Measurements from ENCODE around the gene SRRM2. TPM values are rescaled to one million over a fixed set of nuclear protein-coding genes. Genes with fewer than 3 reads are reported as not detected.

Gene SRRM2
- total RNA-seq, 2 donors from 2014 or later, result 843 to 876 TPM

- no peak overlapping the region for H3K4me3 ChIP-seq (ENCODE audit: low read length)
- Mint-ChIP-seq H3K4me3 (no peak overlapping the region), H3K4me1 (peaks cover 2% of the 10 kb centered on the region), H3K27ac (no peak overlapping the region), H3K9me3 (no peaks in the 10 kb centered on the region), H3K27me3 (ENCODE audit: insufficient read depth) (peaks cover 25% of the 10 kb centered on the region), H3K36me3 (ENCODE audit: low read depth) (no peaks in the 10 kb centered on the region)
- H3K9me3 ChIP-seq (ENCODE audit: control insufficient read depth, low read length), result no peaks in the 10 kb centered on the region
- H3K27ac ChIP-seq (ENCODE audit: low read depth, low read length), result no peak overlapping the region
- H3K9ac ChIP-seq (ENCODE audit: extremely low read depth, low read length, poor library complexity, severe bottlenecking), result no peak overlapping the region
- TF ChIP-seq, protein P1, sequence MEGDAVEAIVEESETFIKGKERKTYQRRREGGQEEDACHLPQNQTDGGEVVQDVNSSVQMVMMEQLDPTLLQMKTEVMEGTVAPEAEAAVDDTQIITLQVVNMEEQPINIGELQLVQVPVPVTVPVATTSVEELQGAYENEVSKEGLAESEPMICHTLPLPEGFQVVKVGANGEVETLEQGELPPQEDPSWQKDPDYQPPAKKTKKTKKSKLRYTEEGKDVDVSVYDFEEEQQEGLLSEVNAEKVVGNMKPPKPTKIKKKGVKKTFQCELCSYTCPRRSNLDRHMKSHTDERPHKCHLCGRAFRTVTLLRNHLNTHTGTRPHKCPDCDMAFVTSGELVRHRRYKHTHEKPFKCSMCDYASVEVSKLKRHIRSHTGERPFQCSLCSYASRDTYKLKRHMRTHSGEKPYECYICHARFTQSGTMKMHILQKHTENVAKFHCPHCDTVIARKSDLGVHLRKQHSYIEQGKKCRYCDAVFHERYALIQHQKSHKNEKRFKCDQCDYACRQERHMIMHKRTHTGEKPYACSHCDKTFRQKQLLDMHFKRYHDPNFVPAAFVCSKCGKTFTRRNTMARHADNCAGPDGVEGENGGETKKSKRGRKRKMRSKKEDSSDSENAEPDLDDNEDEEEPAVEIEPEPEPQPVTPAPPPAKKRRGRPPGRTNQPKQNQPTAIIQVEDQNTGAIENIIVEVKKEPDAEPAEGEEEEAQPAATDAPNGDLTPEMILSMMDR (conservative IDR thresholded peaks at IDR 0.05), result no peak
- 61 to 67% methylated on average over 6 to 7 of the region's 7 CpGs for WGBS, 2 experiments (ENCODE audit: insufficient coverage in 1 of 2, insufficient read length in 1 of 2)
- H3K36me3 ChIP-seq (ENCODE audit: control insufficient read depth, insufficient read depth, low read length), result no peaks in the 10 kb centered on the region
- H3K4me1 ChIP-seq (ENCODE audit: control insufficient read depth, insufficient read depth, low read length), result peaks cover 5% of the 10 kb centered on the region
- no peak for DNase-seq
- peaks cover 28% of the 10 kb centered on the region for H3K27me3 ChIP-seq (ENCODE audit: control insufficient read depth, insufficient read depth, low read length, poor library complexity, severe bottlenecking)
These were observed 35.5 kb downstream of the SRRM2 start for GRCh38 chr16:2787961-2788360.

DNA sequence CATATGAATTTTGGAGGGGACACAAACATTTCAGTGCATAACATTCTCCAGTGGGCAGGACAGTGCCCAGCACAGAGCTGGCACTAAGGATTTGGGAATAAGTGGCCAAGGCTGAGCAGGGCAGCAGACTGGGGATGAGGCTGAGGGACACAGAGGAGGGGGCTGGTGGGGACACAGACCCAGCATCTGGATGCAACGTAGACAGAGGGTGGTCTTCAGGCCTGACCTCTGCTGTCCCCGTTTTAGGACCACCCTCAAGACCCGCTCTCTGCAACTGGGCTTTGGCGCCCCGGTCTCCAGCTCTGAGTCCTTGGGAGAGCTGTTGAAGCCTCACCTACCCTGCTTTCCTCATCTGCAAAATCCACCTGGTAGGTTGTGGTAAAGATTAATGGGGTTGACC, 38.2 kb downstream of the SRRM2 start:
- H3K9me3 ChIP-seq (ENCODE audit: control insufficient read depth, low read length), result no peaks in the 10 kb centered on the region
- TF ChIP-seq, protein P1 (conservative IDR thresholded peaks at IDR 0.05), result no peak
- peaks cover 14% of the 10 kb centered on the region for H3K27me3 ChIP-seq (ENCODE audit: control insufficient read depth, insufficient read depth, low read length, poor library complexity, severe bottlenecking)
- 93% methylated on average over 3 to 5 of the region's 5 CpGs for WGBS, 2 experiments (ENCODE audit: insufficient coverage in 1 of 2, insufficient read length in 1 of 2)
- Mint-ChIP-seq H3K4me1 (peaks cover 6% of the 10 kb centered on the region), H3K9me3 (no peaks in the 10 kb centered on the region), H3K27ac (no peak overlapping the region), H3K36me3 (ENCODE audit: low read depth) (no peaks in the 10 kb centered on the region), H3K4me3 (no peak overlapping the region), H3K27me3 (ENCODE audit: insufficient read depth) (peaks cover 20% of the 10 kb centered on the region)
- H3K4me3 ChIP-seq (ENCODE audit: low read length), result no peak overlapping the region
- no peak overlapping the region for H3K27ac ChIP-seq (ENCODE audit: low read depth, low read length)
- peak; percentile 23 for DNase-seq
- no peak overlapping the region for H3K9ac ChIP-seq (ENCODE audit: extremely low read depth, low read length, poor library complexity, severe bottlenecking)
- H3K36me3 ChIP-seq (ENCODE audit: control insufficient read depth, insufficient read depth, low read length), result no peaks in the 10 kb centered on the region
- H3K4me1 ChIP-seq (ENCODE audit: control insufficient read depth, insufficient read depth, low read length), result no peaks in the 10 kb centered on the region

- WGBS, 2 experiments (ENCODE audit: insufficient coverage in 1 of 2, insufficient read length in 1 of 2), result 91 to 92% methylated on average over 6 to 8 of the region's 8 CpGs
- TF ChIP-seq, protein P1 (conservative IDR thresholded peaks at IDR 0.05), result no peak
- Histone ChIP-seq H3K36me3 (ENCODE audit: control insufficient read depth, insufficient read depth, low read length) (no peaks in the 10 kb centered on the region), H3K27ac (ENCODE audit: low read depth, low read length) (no peak overlapping the region), H3K4me1 (ENCODE audit: control insufficient read depth, insufficient read depth, low read length) (no peaks in the 10 kb centered on the region), H3K9me3 (ENCODE audit: control insufficient read depth, low read length) (no peaks in the 10 kb centered on the region), H3K4me3 (ENCODE audit: low read length) (no peak overlapping the region), H3K9ac (ENCODE audit: extremely low read depth, low read length, poor library complexity, severe bottlenecking) (no peak overlapping the region), H3K27me3 (ENCODE audit: control insufficient read depth, insufficient read depth, low read length, poor library complexity, severe bottlenecking) (peaks cover 8% of the 10 kb centered on the region)
- peaks cover 6% of the 10 kb centered on the region for H3K4me1 Mint-ChIP-seq
- H3K27me3 Mint-ChIP-seq (ENCODE audit: insufficient read depth), result peaks cover 18% of the 10 kb centered on the region
- H3K9me3 Mint-ChIP-seq, result no peaks in the 10 kb centered on the region
- H3K36me3 Mint-ChIP-seq (ENCODE audit: low read depth), result no peaks in the 10 kb centered on the region
- no peak overlapping the region for H3K4me3 Mint-ChIP-seq
- DNase-seq, result peak; percentile 29
- no peak overlapping the region for H3K27ac Mint-ChIP-seq
These were observed 38.7 kb downstream of the SRRM2 start for GRCh38 chr16:2791174-2791573.

Measured in endodermal cell (in vitro differentiated cells).